Endothelial cell of umbilical vein (primary cell): Measurements from ENCODE around the gene PRF1. TPM values are rescaled to one million over a fixed set of nuclear protein-coding genes. Genes with fewer than 3 reads are reported as not detected.

ENCODE experiments used
- BruUV-seq: library from RNA; stranded (reverse); fragments of 400-500 nt; replicated peaks from 2 replicates; lab custom pipeline; 2021; lab: Mats Ljungman, UMichigan
- CTCF ChIA-PET: fragments of 300-600, 350-600 bp; sonication (Branson Sonifier 250); formaldehyde crosslinking; loops from one replicate; lab custom pipeline; 2021; ENCODE audit warnings: antibody characterized with exemption, inconsistent platforms; lab: Charles Lee
- POLR2A ChIA-PET: fragments of 300-600, 350-600 bp; sonication (Branson Sonifier 250); formaldehyde crosslinking; loops from one replicate; lab custom pipeline; 2021; ENCODE audit warnings: antibody characterized with exemption, inconsistent platforms; lab: Charles Lee
- DNase-seq: peaks from one replicate; pipeline ENCODE4 v3.0.0-alpha.2; 2011; ENCODE audit warnings: low read depth, low spot score
- FAIRE-seq: peaks from 2 replicates; lab custom pipeline; 2011; peaks lifted over from hg19 to GRCh38; lab: Jason Lieb, UNC
- H2AFZ ChIP-seq: 2 replicates; pipeline ENCODE4 v1.6.0; 2012; ENCODE audit warnings: low read depth, low read length, control low read depth, inconsistent platforms
- H3K27ac ChIP-seq: 2 replicates; pipeline ENCODE4 v1.5.1; 2011; ENCODE audit warnings: low read depth, mild to moderate bottlenecking, control low read depth, low read length, moderate library complexity; ENCODE audit not compliant: insufficient read depth
- H3K27me3 ChIP-seq, 2 experiments: 2 replicates each; pipeline versions ENCODE4 v1.6.0 to v1.6.1; 2011; ENCODE audit warnings: low read length in 2 of 2, mixed read lengths in 1 of 2; ENCODE audit not compliant: control insufficient read depth in 2 of 2, insufficient read depth in 2 of 2
- H3K36me3 ChIP-seq, 2 experiments: 2 replicates in 1 of 2; 3 replicates in 1 of 2; pipeline ENCODE4 v1.5.1; 2011; ENCODE audit warnings: low read length in 2 of 2, mild to moderate bottlenecking in 1 of 2, moderate library complexity in 1 of 2; ENCODE audit not compliant: control insufficient read depth in 2 of 2, insufficient read depth in 2 of 2; ENCODE audit errors: extremely low read depth in 1 of 2
- H3K4me1 ChIP-seq: 3 replicates; pipeline ENCODE4 v1.5.1; 2011; ENCODE audit warnings: mild to moderate bottlenecking, low read length; ENCODE audit not compliant: control insufficient read depth, insufficient read depth; ENCODE audit errors: extremely low read depth
- H3K4me2 ChIP-seq: 2 replicates; pipeline ENCODE4 v1.6.1; 2011; ENCODE audit warnings: low read length, control low read depth, mixed read lengths; ENCODE audit not compliant: insufficient read depth
- H3K4me3 ChIP-seq, 3 experiments: fragments of 200-600 bp in 1 of 3; sonication (generic), shearing (Covaris generic) in 1 of 3; replicated peaks in 1 of 3; 2 replicates each; pipeline ENCODE4 v1.5.1; 2011 to 2016; ENCODE audit warnings: control low read depth in 3 of 3, low read length in 3 of 3, mild to moderate bottlenecking in 2 of 3, inconsistent platforms in 1 of 3, low read depth in 1 of 3, moderate library complexity in 1 of 3; ENCODE audit not compliant: insufficient read depth in 1 of 3
- H3K79me2 ChIP-seq: 2 replicates; pipeline ENCODE4 v1.6.0; 2012; ENCODE audit warnings: low read length, inconsistent platforms; ENCODE audit not compliant: control insufficient read depth, insufficient read depth
- H3K9ac ChIP-seq: replicated peaks from 2 replicates; pipeline ENCODE3; 2011; ENCODE audit warnings: low read length, control low read depth; ENCODE audit not compliant: insufficient read depth; ENCODE audit errors: extremely low read depth
- H3K9me1 ChIP-seq: replicated peaks from 3 replicates; pipeline ENCODE4 v1.6.0; 2011; ENCODE audit warnings: mild to moderate bottlenecking, low read length; ENCODE audit not compliant: control insufficient read depth, insufficient read depth; ENCODE audit errors: extremely low read depth
- H3K9me3 ChIP-seq: replicated peaks from 2 replicates; pipeline ENCODE4 v1.5.1; 2012; ENCODE audit warnings: low read length, inconsistent platforms; ENCODE audit not compliant: control insufficient read depth, insufficient read depth
- H4K20me1 ChIP-seq: replicated peaks from 2 replicates; pipeline ENCODE3; 2011; ENCODE audit warnings: mild to moderate bottlenecking, low read length; ENCODE audit not compliant: control insufficient read depth, insufficient read depth; ENCODE audit errors: extremely low read depth
- EZH2 ChIP-seq: IDR thresholded peaks from 2 replicates; pipeline ENCODE4 v1.6.1; 2012; ENCODE audit warnings: borderline replicate concordance, low read depth, mild to moderate bottlenecking, moderate library complexity, low read length, inconsistent platforms; ENCODE audit not compliant: severe bottlenecking
- FOS ChIP-seq: IDR thresholded peaks from 2 replicates; pipeline ENCODE4 v1.6.1; 2011; ENCODE audit warnings: mild to moderate bottlenecking, low read length, moderate library complexity, borderline replicate concordance; ENCODE audit not compliant: insufficient read depth
- GATA2 ChIP-seq: IDR thresholded peaks from 2 replicates; pipeline ENCODE4 v1.7.0; 2011; ENCODE audit warnings: low read depth, mild to moderate bottlenecking, moderate library complexity, mixed read lengths, low read length; ENCODE audit not compliant: insufficient read length, insufficient read depth
- JUN ChIP-seq: IDR thresholded peaks from 2 replicates; pipeline ENCODE4 v1.6.1; 2011; ENCODE audit warnings: borderline replicate concordance, low read depth; ENCODE audit not compliant: insufficient read length, insufficient read depth
- MYC ChIP-seq: IDR thresholded peaks from one replicate; pipeline ENCODE4 v1.6.1; 2011; ENCODE audit warnings: mild to moderate bottlenecking, low read depth, low read length
- POLR2A ChIP-seq: IDR thresholded peaks from 2 replicates; pipeline ENCODE4 v1.6.1; 2012; ENCODE audit warnings: low read depth, mild to moderate bottlenecking, control low read depth, low read length
- dilution Hi-C: fragments of 300-500 bp; cut with MboI; formaldehyde crosslinking; loops from one replicate; pipeline ENCODE4 v1.15.0; 2019; ENCODE audit warnings: low sequenced_read_pairs; ENCODE audit not compliant: extremely low pct_ligation_motif_present
- intact Hi-C: fragments of 100-400 bp; cut with micrococcal nuclease; formaldehyde crosslinking; loops from one replicate; pipeline ENCODE4 v1.10.0; 2022
- polyA plus RNA-seq, 4 experiments: library from polyadenylated mRNA; depleted of rRNA in 3 of 4; stranded (reverse) in 3 of 4; unstranded in 1 of 4; fragments of >200 nt; gene quantifications; 2 replicates each; pipeline versions ENCODE4 v1.2.1 to v1.2.3, GENCODE V29; 2011 to 2012; ENCODE audit warnings: missing spikeins in 1 of 4
- total RNA-seq: library from RNA; stranded (reverse); gene quantifications from 2 replicates; pipeline ENCODE4 v1.2.3, GENCODE V29; 2021
- TF ChIP-seq, protein P1 (sequence below), 2 donors: IDR thresholded peaks; 1 replicate in 1 of 2; 2 replicates in 1 of 2; pipeline ENCODE4 v1.5.1; 2011; ENCODE audit warnings: low read length in 2 of 2, mild to moderate bottlenecking in 2 of 2, moderate library complexity in 2 of 2, control low read depth in 1 of 2, inconsistent platforms in 1 of 2, low read depth in 1 of 2; ENCODE audit not compliant: insufficient read depth in 1 of 2; ENCODE audit errors: extremely low read depth in 1 of 2

Gene PRF1
- total and polyA plus RNA-seq, 2 donors (not counting 3 experiments of a cell fraction or from before 2014, with no cell fraction given): not detected

DNA sequence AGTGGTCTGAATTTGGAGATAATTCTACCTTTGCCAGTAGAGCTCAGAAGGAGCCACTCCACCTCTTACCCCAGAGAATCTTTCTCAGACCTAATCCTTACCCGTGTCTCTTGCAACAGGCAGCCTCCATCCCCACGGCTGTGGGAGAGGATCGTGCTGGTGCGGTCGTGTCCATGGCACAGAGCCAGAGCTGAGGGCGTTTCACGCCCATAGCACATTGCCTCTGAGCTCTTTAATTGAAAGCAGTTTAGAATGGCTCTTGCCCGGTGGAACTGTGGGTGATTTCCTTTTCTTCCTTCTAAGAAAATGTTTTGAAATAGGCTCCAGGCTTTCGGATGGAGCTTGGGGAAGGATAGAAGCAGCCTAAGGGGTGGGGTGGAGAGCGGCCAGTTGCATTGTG is 41.5 kb downstream of the PRF1 start:
- H3K9me3 ChIP-seq: no peaks in the 10 kb centered on the region
- dilution Hi-C loops: no loop called here
- no peaks in the 10 kb centered on the region for H3K79me2 ChIP-seq
- ChIA-PET POLR2A (no interaction called here), CTCF (interaction anchor here (1.3 to 2.3 kb wide), 3 partner anchors 11 to 198 kb away, joined by 3 to 8 read pairs (median 8); no protein-coding TSS in a partner anchor)
- H3K4me3 ChIP-seq: no peak overlapping the region
- no peak overlapping the region for H3K9ac ChIP-seq
- TF ChIP-seq MYC (no peak), POLR2A (no peak), GATA2 (no peak)
- TF ChIP-seq, protein P1, sequence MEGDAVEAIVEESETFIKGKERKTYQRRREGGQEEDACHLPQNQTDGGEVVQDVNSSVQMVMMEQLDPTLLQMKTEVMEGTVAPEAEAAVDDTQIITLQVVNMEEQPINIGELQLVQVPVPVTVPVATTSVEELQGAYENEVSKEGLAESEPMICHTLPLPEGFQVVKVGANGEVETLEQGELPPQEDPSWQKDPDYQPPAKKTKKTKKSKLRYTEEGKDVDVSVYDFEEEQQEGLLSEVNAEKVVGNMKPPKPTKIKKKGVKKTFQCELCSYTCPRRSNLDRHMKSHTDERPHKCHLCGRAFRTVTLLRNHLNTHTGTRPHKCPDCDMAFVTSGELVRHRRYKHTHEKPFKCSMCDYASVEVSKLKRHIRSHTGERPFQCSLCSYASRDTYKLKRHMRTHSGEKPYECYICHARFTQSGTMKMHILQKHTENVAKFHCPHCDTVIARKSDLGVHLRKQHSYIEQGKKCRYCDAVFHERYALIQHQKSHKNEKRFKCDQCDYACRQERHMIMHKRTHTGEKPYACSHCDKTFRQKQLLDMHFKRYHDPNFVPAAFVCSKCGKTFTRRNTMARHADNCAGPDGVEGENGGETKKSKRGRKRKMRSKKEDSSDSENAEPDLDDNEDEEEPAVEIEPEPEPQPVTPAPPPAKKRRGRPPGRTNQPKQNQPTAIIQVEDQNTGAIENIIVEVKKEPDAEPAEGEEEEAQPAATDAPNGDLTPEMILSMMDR (IDR thresholded peaks at IDR 0.05; ENCODE audit: extremely low read depth in 1 of 2, insufficient read depth in 1 of 2, low read depth in 1 of 2, low read length in 2 of 2): no peak
- H3K9me1 ChIP-seq: no peaks in the 10 kb centered on the region
- no peaks in the 10 kb centered on the region for H3K27me3 ChIP-seq
- no peak overlapping the region for H3K27ac ChIP-seq
- no peak overlapping the region for H3K4me2 ChIP-seq
- no peak overlapping the region for H2AFZ ChIP-seq
- intact Hi-C loops: no loop called here
- DNase-seq (no peak), FAIRE-seq (no peak)
- no peaks in the 10 kb centered on the region for H4K20me1 ChIP-seq
- no TSS peak for BruUV-seq
- H3K4me1 ChIP-seq: no peaks in the 10 kb centered on the region
- no peaks in the 10 kb centered on the region for H3K36me3 ChIP-seq

DNA sequence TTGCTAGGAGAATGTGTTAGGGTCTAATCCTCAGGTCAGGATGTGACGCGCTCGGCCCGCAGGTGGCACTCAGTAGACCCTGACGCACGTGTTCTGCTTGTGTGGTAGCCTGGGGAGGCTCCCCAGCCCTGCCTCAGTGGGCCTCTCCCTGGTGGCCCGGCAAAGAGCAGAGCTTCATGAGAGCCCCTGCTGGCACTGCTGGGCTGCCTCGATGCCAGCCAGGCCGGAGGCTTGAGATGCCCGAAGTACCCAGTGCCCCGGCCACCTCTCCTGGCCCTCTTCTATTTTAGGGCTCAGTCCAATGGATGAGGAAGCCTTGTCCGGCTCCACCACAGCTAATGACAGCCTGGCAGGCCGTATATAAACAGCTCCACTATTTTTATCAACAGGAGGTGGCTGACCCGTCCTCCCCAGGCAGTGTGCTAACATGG is 42.0 kb downstream of the PRF1 start:
- TF ChIP-seq FOS: no peak
- TF ChIP-seq POLR2A: no peak
- TF ChIP-seq, protein P1 (IDR thresholded peaks at IDR 0.05; ENCODE audit: extremely low read depth in 1 of 2, insufficient read depth in 1 of 2, low read depth in 1 of 2, low read length in 2 of 2): no peak
- TF ChIP-seq MYC: no peak
- TF ChIP-seq GATA2: no peak
- no peak for TF ChIP-seq EZH2
- TF ChIP-seq JUN: no peak
- Histone ChIP-seq H4K20me1 (no peaks in the 10 kb centered on the region), H3K4me2 (no peak overlapping the region), H3K27me3 (no peaks in the 10 kb centered on the region), H3K36me3 (no peaks in the 10 kb centered on the region), H3K9ac (no peak overlapping the region), H3K9me3 (no peaks in the 10 kb centered on the region), H3K4me3 (no peak overlapping the region), H3K27ac (no peak overlapping the region), H2AFZ (no peak overlapping the region), H3K79me2 (no peaks in the 10 kb centered on the region), H3K9me1 (no peaks in the 10 kb centered on the region), H3K4me1 (no peaks in the 10 kb centered on the region)
- FAIRE-seq: no peak
- no peak for DNase-seq
- intact Hi-C loops (no loop called here), dilution Hi-C loops (no loop called here)
- BruUV-seq: no TSS peak
- ChIA-PET CTCF (interaction anchor here (1.3 to 2.3 kb wide), 4 partner anchors 11 to 199 kb away, joined by 3 to 8 read pairs (median 6); no protein-coding TSS in a partner anchor), POLR2A (no interaction called here)
